Adrenal gland (tissue), 5 donors: Measurements from ENCODE around the gene PRKN.

Source experiments
- CTCF ChIP-seq, 6 experiments: fragments of 450-650 bp in 4 of 6; fragments of 200-600 bp in 2 of 6; sonication (generic) in 1 of 6; IDR thresholded peaks; 1 replicate in 5 of 6; 2 replicates in 1 of 6; pipeline versions ENCODE4 v1.5.1 to v1.8.0; 2016 to 2021; ENCODE audit warnings: antibody characterized with exemption in 6 of 6, mild to moderate bottlenecking in 2 of 6, moderate library complexity in 1 of 6
- POLR2A ChIP-seq, 2 donors: fragments of 450-650 bp; IDR thresholded peaks; one replicate each; pipeline ENCODE4 v1.6.1; 2017; ENCODE audit warnings: antibody characterized with exemption in 2 of 2, mild to moderate bottlenecking in 2 of 2, moderate library complexity in 1 of 2
- donor health status: DM: no; HTN: no; CAD: no.

GRCh38 chr6:162491637-162492036, 235.9 kb downstream of the PRKN start:
- no peak for TF ChIP-seq POLR2A (IDR thresholded peaks at IDR 0.05)
- no peak for TF ChIP-seq CTCF (IDR thresholded peaks at IDR 0.05)
